NCI-H345 treated with DMSO at 0.1 percent for 48 hours (cell line): ENCODE data around the gene AXIN1.

ENCODE experiments used
- DNase-seq: peaks from one replicate; lab custom pipeline; 2025; ENCODE audit not compliant: unreplicated experiment; lab: John Stamatoyannopoulos, UW

The AXIN1 gene

DNA sequence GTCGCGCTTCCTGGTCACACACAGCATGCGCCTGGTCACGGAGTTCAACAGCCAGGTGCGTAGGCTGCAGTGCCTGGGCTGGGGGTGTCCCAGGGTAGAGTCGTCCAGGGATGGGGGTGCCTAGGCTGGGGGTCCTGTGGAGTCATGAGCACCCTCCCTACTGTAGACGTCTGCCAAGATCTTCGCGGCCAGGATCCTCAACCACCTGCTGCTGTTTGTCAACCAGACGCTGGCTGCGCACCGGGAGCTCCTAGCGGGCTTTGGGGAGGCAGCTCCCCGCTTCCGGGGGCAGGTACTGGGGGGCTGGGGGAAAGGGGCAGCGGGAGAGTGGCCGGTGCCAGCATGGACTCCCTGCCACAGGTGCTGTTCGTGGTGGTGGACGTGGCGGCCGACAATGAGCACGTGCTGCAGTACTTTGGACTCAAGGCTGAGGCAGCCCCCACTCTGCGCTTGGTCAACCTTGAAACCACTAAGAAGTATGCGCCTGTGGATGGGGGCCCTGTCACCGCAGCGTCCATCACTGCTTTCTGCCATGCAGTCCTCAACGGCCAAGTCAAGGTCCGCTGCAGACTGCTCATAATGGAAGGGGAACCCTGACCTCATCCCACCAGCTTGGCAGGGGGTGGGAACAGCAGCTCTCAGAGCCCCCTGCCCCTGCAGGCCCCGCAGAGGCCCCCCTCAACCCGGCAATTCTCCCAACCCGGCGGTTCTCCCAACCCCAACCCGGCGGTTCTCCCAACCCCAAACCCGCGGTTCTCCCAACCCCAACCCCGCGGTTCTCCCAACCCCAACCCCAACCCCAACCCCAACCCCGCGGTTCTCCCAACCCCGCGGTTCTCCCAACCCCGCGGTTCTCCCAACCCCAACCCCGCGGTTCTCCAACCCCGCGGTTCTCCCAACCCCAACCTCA lies 67.1 kb downstream of the AXIN1 start:
- DNase-seq, result no peak

DNA sequence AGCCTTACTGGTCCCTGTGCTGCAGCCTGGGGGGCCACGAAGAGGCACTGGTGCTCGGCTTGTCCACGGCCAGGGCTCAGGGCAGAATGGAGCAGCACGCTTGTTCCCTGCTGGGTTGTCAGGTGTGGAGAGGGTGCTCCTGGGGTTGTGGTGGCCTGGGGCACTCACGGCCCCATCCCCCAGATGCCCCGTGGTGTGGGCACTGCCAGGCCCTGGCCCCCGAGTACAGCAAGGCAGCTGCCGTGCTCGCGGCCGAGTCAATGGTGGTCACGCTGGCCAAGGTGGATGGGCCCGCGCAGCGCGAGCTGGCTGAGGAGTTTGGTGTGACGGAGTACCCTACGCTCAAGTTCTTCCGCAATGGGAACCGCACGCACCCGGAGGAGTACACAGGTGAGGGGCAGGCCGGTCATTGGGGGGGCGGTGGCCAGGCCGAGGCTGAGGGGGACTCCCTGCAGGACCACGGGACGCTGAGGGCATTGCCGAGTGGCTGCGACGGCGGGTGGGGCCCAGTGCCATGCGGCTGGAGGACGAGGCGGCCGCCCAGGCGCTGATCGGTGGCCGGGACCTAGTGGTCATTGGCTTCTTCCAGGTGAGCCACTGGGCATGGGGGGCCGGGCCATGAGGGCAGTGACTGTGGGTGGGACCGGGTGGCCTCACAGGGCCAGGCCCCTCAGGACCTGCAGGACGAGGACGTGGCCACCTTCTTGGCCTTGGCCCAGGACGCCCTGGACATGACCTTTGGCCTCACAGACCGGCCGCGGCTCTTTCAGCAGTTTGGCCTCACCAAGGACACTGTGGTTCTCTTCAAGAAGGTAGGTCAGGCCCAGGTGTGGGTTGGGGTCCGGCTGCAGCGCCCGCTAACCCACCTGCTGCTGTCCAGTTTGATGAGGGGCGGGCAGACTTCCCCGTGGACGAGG lies 68.1 kb downstream of the AXIN1 start:
- DNase-seq, result no peak

DNA sequence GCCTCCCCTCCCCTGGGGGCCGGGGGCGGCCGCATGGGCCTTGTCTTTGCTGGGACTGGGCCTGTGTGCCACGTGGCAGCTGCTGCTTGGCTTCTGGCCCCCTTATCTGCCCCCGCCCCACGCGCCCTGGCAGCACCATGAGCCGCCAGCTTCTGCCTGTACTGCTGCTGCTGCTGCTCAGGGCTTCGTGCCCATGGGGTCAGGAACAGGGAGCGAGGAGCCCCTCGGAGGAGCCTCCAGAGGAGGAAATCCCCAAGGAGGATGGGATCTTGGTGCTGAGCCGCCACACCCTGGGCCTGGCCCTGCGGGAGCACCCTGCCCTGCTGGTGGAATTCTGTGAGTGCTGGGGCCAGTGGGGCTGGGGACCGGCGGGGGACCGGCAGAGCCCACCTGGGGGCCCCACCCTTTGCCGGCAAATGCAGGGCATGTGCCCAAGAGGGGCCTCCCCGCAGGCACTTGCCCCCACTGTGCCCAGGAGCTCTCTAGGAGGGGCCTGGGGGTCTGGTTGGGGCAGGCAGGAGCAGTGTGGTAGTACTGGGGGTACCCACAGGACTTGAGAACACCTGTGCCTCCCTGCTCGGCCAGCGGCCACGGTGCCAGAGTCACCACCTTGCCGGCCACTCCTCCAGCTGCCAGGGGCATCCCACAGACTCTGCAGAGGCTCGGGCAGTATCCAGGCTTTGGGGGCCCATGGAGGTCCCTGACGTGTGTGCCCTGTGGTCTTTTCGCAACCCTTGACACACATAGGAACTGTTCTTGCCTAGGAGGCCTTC lies 69.3 kb downstream of the AXIN1 start, which contains the start of gene PDIA2:
PDIA2 (plus strand) TSS at position 132 of the 773 bp plus-strand sequence; CDS start at position 138, 6 bp downstream.
- no peak for DNase-seq

DNA sequence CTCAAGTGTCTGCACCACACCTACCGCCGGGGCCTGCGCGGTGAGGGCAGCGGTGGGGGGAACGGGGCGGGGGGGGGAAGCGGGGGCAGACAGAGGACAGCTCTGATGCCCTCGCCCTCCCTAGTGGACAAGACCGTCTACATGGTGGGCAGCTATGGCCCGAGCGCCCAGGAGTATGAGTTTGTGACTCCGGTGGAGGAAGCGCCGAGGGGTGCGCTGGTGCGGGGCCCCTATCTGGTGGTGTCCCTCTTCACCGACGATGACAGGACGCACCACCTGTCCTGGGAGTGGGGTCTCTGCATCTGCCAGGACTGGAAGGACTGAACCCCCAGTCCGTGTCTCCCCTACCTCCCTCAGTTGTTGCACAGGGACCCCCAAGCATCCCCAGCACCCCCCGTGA lies 70.0 kb downstream of the AXIN1 start:
- no peak for DNase-seq

DNA sequence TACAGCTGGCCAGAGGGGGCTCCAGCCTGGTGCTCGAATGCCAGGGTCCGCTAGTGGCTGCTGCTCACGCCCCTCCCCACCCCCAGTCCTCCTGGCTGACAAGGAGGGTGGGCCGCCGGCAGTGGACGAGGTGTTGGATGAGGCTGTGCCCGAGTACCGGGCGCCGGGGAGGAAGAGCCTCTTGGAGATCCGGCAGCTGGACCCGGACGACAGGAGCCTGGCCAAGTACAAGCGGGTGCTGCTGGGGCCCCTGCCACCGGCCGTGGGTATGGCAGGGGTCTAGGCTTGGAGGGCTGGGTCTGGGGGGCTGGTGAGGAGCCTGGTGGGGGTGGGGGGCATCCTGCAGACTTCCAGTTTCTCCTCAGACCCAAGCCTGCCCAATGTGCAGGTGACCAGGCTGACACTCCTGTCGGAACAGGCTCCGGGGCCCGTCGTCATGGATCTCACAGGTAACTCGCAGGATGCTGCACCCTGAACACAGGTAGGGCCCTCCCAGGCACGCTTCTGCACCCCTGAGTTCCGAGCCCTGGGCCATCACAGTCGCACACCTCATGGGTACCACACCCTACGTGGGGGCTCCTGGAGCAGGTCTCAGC lies 70.8 kb downstream of the AXIN1 start:
- DNase-seq, result no peak

DNA sequence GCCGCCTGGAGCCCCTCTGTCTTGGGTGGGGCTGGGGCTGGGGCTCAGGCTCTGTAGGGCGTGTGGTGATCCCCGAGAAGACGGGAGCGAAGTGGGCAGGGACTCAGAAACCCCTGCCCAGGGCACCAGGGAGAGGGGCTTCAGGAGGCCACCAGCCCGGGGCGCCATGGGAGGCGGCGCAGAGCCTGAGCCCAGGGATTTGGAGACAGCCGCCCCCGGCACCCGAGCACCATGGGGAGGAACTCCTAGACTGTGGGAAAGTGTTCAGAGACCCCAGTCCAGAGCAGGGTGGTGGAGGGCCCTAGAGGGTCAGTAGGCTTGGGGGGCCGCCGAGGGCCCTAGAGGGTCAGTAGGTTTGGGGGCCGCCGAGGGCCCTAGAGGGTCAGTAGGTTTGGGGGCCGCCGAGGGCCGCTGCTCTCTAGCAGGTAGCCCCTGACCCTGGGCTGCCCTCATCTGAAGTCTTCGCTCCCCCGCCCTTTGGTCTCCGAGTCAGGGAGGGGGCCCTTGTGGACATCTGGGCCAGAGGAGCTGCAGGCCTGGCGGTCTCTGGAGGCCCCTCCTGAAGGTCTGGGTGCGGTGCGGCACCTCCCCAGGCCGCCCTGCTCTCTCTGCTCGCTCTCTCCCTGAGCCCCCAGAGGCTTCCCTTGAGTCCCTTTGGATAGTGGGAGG lies 71.4 kb downstream of the AXIN1 start:
- DNase-seq, result no peak

DNA sequence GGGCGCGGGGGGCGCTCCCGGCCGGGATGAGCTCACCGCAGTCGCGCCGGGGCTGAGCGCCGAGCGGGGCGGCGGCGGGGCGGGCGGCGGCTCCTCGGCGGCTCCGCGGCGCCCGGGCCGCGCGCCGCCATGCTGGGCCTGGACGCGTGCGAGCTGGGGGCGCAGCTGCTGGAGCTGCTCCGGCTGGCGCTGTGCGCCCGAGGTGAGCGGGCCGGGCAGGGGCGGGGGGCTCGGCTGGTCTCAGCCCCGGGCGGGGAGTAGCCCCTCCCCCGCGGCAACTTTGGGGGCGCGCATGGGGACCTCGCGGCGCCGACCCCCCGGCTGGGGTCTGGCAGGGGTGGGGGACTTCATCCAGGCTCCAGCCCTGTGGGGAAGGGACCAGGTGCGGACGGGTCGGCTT lies 72.0 kb downstream of the AXIN1 start, which contains the start of gene ARHGDIG:
ARHGDIG (plus strand) TSS at position 40 of the 400 bp plus-strand sequence; CDS start at position 130, 90 bp downstream.
- no peak for DNase-seq

DNA sequence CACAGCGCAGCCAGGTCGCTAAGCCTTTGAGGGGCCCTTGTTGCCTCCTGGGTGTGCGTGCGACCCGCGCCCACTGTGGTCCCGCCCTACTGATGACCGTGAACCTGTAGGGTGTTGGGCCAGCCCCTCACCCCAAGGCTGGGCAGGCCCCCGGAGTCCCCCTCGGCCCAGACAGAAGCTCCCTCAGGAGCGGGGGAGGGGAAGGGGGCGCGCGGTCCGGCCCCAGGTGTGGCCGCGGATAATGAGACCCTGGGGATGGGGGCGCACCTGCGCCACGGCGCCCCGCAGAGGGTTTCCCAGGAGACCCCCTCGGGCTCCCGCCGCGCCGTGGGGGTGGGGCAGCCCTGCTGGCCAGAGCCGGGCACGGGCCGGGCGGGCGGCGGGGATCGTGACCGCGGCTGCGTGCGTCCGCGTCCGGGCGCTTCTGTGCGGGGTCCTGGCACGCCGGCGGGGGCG lies 72.5 kb downstream of the AXIN1 start:
- no peak for DNase-seq

DNA sequence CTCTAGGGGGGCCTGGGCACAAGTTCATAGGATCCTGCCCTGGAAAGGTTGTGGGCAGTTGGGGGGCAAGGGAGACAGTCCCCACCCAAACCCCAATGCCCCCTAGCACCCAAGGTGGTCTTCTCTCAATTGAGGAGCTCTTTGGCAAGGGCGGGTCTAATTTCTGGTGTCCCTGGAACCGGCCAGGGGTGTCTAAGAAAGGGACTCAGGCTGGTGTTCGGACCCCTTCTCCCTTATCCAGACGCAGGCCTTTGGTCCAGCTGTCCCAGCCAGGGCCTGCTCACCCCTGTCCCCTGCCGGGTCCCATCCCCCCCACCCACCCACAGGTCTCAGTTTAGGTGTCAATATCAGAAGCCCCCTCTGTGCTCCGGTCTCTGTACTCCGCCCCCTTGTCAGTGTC lies 73.0 kb downstream of the AXIN1 start:
- DNase-seq, result no peak

DNA sequence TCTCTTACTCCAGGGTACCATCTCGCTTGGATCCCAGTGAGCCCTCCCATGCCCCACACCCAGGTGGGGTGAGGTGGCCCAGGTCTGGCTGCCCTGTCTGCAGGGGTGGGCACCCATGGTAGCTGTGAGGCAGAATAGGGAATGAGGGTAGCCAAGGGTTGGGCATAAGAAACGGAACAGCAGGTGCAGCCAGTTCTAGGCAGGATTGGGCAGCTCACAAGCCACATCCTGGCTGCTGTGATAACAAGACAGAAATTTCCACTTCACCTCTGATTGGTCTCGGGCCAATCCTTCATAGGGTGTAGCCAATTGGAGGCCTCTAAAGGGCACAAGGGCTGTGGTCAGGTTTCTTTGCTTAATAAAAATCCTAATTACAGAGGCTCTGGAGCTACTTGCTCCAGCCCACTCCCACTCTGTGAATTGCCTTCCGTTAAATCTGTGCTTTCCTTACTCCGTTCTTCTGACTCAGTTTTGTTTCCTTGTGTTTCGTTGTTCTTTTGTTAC lies 73.6 kb downstream of the AXIN1 start:
- no peak for DNase-seq

DNA sequence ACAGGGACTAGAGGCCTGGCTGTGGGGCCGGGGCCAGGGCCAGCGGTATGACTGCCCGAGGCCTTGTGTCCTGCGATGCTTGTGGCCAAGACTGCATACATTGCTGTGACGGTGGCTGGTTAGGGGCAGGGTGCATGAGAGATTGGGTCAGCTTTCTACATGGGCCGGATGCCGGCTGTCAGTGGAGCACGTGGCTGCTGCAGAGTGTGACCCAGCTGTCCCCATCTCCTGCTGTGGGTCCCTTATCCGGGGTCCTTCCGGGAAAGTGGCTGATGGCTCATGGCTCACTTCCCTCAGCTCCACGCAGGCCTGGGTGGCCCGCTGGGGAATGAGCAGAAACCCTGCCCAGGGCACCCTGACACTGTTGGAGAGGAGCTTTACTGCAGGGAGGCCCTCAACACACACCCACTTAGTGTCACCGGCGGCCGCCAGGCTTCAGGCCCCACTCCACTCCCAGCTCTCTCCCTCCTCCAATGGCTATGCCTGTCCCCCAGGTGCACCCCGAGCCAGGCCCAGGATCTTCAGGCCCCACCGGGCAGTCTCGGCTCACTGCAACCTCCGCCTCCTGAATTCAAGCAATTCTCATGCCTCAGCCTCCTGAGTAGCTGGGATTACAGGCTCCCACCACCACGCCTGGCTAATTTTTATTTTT lies 76.0 kb downstream of the AXIN1 start:
- no peak for DNase-seq

DNA sequence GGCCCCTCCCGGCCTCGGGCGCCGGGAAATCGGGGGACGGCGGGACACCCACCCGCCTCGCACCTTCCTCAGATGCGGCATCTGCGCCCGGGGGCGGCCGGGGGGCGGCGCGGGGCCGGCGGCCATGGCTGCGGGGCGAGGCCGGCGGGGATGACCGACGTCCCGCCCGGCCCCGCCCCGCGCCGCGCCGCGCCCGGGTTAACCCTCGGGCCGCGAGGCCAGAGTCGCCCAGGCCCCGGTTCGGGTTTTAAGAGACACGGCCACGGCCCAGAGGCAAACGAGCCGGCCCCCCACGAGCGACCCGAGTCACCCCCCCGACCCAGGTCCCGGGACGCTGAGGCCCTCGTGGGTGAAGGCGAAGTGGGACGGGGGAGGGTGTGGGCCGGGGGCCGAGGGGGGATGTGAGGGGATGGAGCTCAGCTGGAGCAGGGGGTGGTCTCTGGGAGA lies 76.7 kb downstream of the AXIN1 start, which contains the start of gene RGS11:
RGS11 (minus strand) TSS at position 159 of the 447 bp plus-strand sequence; CDS start at position 126, 33 bp downstream.
- DNase-seq, result no peak

DNA sequence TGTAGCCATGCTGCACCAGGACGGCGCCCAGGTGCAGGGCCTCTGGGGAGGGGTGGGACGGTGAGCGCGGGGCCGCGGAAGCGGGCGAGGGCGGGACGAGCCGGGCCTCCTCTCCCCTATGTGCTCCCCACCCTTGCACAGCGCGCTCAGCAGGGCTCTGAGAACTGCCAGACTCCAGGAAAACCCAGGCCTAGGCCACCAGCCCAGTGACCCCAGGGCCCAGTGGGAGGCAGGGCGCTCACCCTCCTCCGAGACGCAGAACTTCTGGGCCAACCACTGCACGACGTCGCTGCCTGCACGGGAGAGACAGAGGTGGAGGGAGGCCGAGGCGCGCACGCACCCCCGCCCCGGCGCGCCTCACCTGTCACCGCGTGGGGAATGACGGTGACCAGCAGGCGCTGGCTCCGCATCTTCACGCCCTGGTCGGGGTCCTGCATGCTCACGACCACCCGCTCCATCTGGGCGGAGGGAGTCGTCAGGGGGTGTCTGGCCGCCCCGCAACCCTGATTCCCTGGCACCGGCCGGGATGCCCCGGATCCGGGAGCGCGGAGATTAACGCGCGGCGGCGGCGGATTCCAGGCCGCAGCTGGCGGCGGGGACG lies 77.4 kb downstream of the AXIN1 start:
- no peak for DNase-seq

DNA sequence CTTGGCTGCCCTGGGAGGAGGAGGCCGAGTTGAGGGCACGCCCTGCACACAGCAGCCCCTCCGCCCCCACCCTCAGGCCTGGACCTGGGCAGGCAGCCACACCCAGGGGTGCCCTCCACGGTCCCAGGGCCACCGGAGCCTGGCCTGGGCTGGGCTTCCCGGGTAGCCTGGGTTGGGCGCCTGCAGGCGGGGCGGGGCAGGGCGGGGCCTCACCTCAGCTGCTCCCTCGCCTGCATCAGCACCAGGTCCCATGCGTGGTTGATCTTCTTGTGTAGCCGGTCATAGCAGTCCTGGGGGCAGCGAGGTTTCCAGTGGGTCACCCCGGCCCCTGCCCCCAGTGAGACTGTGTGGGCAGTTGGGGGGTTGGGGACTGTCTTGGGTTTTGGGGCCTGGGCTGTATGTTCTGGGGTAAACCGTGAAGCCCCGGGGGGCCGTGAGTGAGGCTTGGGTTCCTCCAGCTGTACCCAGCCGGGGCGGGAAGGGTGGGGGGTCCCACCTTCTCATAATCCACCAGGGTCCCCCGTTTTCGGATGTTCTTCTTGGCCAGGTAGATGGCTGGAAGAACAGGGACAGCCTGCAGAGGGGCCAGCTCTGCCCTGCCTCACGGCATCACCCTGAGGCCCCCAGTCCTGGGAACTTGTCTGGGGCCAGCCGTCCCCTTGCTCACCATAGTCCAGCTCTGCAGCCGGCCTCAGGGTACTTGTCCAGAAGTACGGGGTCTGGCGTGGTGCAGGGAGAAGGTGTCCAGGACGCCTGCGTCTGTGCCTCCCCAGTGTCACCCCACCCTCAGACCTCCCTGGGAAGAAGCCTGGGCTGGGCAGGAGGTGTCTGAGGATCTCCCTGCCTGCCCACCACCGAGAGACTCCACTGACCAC lies 78.7 kb downstream of the AXIN1 start:
- DNase-seq, result no peak

DNA sequence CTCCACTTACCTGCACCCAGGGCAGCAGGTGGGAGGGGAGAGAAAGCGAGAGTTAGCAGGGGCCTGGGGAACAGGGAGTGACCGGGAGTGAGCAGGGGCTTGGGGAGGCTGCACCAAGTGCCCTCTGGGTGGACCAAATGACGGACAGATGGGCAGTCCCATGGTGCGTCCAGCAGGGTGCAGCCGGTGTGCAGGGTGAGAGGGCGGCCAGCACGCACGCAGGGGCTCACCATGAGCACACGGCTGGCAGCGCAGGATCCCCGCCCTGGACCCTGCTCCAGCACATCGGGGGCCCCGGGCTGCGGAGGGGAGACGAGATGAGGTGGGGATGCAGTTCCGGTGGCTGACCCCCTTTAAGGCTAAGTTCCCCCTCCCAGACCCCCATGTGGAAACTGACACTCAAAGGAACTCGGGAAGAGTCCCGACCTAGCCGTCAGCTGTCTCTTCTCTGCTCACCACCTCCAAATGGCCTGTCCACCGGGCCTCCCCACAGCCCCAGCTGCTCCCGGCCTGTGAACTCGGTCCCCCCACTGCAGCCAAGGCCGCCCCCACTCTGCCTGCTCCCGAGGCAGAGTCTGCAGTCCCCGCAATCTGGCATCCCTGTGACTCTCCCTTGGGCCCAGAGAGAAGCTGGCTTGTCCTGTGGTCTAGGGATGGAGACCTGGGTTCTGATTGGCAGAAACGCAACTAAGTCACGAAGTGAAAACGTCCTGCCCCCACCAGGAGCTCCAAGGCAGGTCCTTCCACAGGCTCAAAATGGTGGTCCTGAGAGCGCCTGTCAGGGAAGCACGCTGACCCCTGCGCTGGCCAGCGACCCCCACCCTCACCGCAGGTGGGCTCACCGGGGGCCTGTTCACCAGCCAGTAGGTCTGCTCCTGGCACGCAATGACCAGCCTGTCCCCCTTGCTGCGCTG lies 79.6 kb downstream of the AXIN1 start:
- DNase-seq, result no peak
